Right lung (tissue), 5 donors: ENCODE data around the gene KDM4B. TPM values are rescaled to one million over a fixed set of nuclear protein-coding genes. Genes with fewer than 3 reads are reported as not detected.

Experiments
- DNase-seq, 2 donors: peaks; one replicate each; pipeline ENCODE4 v3.0.0-alpha.2; 2013
- polyA plus RNA-seq, 5 donors: library from polyadenylated mRNA; unstranded; fragments of 120-200 nt; gene quantifications; one replicate each; pipeline versions ENCODE4 v1.2.1 to v1.2.3, GENCODE V29; 2013; ENCODE audit warnings: inconsistent platforms in 1 of 5, low replicate concordance in 1 of 5; ENCODE audit not compliant: insufficient read length in 5 of 5, insufficient read depth in 1 of 5

KDM4B gene
- polyA plus RNA-seq, 5 donors, result 19.1 to 34.8 (median 24.8) TPM

DNA sequence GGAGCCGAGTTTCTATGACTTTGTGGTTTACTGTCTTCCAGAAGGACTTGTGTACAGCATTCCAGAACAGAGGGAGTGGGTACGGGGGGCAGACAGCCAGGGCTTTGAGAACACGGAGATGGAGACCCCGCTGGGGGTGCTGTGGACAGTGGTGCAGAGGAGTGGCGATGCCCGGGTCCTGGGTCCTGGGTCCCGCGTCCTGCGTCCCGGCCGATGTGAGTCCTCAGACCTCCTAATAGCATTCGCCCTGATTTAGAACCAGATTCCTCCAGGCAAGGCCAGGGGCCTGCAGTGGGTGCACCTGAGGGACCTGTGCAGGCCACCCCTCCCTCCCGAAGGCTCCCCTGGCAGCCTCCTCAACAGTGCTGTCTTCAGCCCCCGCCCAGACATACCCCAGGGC is 97.9 kb downstream of the KDM4B start:
- DNase-seq, result no peak

GRCh38 chr19:5067678-5068077 is 98.8 kb downstream of the KDM4B start:
- no peak for DNase-seq

GRCh38 chr19:5068233-5069072 is 99.5 kb downstream of the KDM4B start:
- DNase-seq, result no peak

DNA sequence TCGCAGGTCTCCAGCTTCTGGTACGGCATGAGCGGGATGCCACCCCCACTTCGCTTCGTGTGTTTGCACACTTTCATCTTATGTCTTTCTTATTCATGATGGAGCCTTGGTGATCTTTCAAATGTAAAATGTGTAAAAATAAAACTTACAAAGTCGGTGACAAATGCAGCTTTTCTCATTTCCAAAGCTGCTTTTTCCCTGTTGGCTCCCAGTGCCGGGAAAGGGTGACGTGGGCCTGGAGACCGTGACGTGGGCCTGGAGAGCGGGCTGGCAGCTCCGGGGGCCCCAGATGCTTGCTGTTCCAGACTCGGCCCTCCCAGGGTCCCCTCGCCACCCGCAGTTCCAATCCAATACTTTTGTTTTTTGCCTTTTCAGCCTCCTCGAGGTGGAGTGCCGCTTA is 101.4 kb downstream of the KDM4B start:
- no peak for DNase-seq

DNA sequence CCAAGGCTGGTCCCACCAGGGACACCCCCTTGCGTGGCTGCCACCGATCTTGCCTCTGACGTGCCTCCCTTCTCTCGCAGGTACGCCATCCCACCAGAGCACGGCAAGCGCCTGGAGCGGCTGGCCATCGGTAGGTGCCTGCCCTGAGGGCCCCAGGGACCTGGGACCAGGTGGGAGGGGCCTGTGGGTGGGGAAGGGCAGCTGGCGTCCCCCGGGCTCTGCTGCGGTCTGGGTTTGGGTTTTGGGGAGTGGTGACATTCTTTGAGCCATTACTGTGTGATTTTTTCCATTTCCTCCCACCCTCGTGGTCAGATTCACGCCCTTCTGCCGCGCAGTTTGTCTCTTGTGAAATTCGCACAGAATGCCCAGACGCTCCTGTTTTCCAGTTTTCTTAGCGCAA is 102.0 kb downstream of the KDM4B start:
- DNase-seq, result no peak

- DNase-seq, result no peak
These were observed 102.7 kb downstream of the KDM4B start for GRCh38 chr19:5071579-5071978.

DNA sequence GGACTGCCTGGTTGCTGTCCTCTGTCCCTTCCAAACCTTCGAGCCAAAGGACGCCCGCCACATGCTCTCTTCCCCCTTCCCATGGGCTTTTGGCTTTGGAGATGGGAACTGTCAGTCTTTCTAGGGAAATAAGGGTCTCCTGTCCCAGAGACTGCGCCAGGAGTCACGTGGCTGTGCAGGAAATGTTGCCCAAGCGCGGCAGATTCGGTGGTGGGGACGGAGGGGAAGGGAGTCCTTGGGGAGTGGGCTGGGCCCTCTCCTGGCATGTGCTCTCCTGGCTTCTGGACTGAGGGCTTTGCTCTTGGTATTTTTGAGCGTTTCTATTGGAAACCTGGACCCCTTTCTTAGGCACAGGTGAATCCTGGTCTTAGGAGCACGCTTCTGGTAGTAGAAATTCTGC is 103.2 kb downstream of the KDM4B start:
- DNase-seq, result no peak

DNA sequence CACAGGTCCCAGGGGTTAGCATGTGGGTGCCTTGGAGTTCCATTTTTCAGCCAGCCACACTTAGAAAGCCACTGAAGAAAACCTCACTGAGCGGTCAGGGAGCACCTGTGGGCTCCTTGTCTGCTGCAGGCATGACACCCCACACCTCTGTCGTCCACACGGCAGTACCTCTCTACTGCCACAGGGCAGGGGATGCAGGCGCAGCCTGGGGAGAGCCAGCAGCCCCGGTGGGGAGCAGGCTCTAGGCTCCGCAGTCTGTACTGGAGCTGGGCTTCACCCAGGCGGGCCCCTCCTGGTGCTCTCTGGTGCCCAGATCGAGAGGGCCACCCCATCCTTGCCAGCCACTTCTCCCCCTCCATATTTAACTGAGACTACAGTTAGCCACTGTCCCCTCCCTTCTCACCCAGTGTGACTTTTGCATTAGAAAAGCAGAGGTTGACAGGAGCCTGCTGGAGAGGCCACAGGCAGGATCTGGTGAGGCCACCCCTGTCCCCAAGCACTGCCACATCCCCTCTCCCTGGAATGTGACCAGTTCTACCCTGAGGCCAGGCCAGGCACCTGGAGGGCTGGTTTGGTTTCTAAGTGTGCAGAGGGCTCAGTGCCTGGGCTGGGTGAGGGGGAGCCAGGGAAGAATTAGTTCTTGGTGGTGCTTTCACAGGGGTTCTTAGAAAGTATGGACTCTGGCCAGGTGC is 104.4 kb downstream of the KDM4B start:
- no peak for DNase-seq

DNA sequence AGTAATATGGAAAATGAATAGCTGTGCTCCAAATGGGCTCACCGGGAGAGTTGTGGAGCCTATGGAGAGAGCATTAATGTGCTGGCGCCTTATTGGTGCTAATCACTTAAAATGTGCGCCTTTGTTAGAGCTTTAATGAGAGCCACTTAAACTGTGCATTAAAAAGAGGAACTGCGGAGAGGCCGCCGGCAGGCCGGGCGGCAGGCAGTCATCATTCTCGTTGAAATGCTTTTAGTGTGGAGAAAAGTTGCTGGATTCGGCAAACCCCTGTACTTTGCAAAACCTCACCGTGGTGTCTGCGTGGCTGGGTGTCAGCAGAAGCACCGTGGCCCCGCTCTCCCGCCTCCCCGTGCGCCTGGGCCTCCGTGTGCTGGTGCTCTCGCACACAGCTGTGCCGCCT is 105.5 kb downstream of the KDM4B start:
- DNase-seq, result no peak

DNA sequence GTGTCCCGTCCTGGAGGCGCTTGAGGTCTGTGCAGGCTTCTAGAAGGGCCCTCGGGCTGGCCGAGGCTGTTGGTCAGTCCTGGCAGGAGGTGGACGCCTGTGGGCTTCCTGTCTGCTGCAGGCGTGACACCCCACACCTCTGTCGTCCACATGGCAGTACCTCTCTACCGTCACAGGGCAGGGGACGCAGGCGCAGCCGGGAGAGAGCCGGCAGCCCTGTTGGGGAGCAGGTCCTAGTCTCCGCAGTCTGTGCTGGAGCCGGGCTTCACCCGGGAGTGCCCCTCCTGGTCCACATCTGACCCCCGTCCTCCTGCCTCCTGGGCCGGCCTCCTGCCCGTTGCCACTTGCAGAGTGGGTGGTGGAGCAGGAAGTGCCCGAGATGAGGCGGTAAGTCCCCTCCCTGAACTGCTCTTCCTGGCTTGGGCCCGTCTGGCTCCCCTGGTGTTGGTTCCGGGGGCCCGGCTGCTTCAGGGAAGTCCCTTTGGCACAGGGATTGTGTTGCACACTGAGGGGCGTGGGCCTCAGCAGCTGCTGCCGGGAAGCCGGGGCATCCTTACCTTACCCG is 106.0 kb downstream of the KDM4B start:
- DNase-seq, result no peak

DNA sequence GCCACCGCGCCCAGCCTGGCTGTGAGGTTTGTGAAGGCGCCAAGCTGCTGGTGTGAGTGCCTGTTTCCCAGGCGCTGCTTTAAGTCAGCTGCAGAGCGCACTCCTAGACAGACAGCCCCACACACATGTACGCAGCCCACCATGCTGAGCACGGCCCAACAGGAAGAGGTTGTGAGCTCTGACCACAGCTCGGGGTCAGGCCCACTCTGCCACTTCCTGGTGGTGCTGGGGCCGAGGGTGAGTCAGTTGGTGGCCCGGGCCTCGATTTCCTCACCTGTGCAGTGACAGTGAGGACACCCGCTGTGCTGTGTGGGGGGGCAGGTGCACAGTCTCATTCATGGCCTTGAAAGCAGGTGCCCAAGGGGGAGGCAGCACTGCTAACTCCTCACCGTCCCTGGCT is 106.7 kb downstream of the KDM4B start:
- DNase-seq, result no peak

GRCh38 chr19:5076440-5077208 is 107.7 kb downstream of the KDM4B start:
- no peak for DNase-seq

GRCh38 chr19:5077209-5077515 is 108.2 kb downstream of the KDM4B start:
- no peak for DNase-seq

- DNase-seq, result no peak
These were observed 109.3 kb downstream of the KDM4B start for GRCh38 chr19:5078182-5078581.

- DNase-seq, result no peak
These were observed 109.8 kb downstream of the KDM4B start for GRCh38 chr19:5078666-5079065.

- DNase-seq, result no peak
These were observed 110.3 kb downstream of the KDM4B start for GRCh38 chr19:5079071-5079774.

DNA sequence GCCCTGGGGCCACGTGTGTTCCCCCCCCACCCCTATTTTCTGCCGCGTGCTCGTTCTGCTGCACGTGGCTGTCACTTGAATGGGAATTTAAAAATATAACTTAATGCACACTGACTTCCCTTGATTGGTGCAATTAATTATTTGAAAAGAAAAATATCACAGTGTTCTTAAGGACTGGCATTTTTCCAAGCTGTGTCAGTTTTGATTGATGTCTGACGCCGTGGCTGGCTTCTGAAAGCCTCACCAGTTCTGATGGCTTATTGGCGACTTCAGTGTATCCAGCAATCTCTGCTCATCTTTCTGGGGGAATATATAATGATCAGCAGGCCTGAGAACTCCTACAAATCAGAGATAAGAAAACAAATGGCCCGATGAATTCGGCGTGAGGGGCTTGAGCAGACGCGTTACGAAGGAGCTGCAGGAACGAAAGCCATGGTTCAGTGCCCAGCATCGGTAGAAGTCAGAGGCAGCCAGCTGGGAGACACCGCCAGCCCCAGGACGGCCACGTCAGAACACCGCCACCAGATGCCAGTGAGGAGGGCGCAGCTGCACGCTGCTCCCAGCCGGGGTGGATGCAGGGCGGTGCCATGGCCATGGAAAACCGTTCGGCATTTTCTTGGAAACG is 111.2 kb downstream of the KDM4B start:
- no peak for DNase-seq

GRCh38 chr19:5080809-5081208 is 111.9 kb downstream of the KDM4B start:
- DNase-seq, result no peak

GRCh38 chr19:5081443-5082161 is 112.7 kb downstream of the KDM4B start:
- no peak for DNase-seq

DNA sequence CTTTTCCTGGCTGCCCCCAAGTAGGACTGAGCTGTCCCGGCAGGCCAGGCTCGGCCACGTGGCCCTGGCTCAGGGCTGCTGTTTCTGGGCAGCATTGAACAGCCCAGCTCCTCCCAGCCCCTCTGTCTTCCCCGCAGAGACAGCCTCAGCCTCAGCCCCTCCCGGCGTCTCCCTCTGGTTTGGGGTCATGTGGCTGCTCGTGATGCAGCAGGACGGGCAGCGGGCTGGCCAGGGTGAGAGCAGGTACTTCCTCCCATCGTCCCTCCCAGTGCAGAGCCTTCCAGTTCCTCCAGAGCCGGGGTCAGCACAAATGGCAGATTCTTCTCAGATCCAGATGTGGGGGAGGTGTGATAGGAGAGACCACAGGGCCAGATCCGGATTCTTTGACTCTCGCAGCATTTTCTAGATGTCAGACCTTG is 114.6 kb downstream of the KDM4B start:
- no peak for DNase-seq

DNA sequence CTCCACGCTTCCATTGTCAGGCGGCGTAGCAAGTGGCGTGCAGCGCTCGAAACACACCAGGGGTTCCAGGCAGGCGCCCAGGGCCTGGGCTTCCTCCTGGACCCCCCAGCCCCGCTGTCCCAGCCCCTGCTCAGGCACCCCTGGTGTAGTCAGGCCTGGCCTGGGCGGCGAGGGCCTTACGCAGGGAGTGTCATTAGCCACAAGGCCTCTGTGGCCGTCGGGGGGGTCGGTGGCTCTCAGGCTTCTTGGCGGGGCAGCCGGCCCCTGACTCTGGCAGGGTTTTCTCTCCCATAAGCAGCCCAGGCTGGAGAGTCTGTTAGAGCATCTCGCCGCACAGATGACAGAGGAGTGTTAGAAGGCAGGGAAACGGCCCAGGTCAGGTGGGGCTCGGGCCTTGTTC is 116.7 kb downstream of the KDM4B start:
- no peak for DNase-seq
